ACHN (cell line): Measurements from ENCODE around the gene PRICKLE1.

ENCODE experiments used
- DNase-seq: peaks from one replicate; pipeline ENCODE4 v3.0.0-alpha.2; 2015
- in situ Hi-C: cut with HindIII; loops from 2 replicates; pipeline ENCODE4 v1.10.0; 2017; ENCODE audit warnings: low sequenced_read_pairs, low pct_ligation_motif_present, low pct_unique_long_range_greater_than_20kb

PRICKLE1 gene

GRCh38 chr12:42589465-42590329 is at the start of gene PRICKLE1:
PRICKLE1 (minus strand) TSS chr12:42589746; CDS start chr12:42472516, 117,230 bp downstream.
- in situ Hi-C loops = loop anchor here (25.0 kb wide), 1 partner anchor 373 kb away; no protein-coding TSS in a partner anchor
- DNase-seq = peak; percentile 81

- in situ Hi-C loops = no loop called here
- no peak for DNase-seq
Measured at GRCh38 chr12:42638697-42639096, 49.2 kb upstream of the PRICKLE1 start.

GRCh38 chr12:42638011-42638410 is 48.5 kb upstream of the PRICKLE1 start:
- DNase-seq = no peak
- in situ Hi-C loops = no loop called here

DNA sequence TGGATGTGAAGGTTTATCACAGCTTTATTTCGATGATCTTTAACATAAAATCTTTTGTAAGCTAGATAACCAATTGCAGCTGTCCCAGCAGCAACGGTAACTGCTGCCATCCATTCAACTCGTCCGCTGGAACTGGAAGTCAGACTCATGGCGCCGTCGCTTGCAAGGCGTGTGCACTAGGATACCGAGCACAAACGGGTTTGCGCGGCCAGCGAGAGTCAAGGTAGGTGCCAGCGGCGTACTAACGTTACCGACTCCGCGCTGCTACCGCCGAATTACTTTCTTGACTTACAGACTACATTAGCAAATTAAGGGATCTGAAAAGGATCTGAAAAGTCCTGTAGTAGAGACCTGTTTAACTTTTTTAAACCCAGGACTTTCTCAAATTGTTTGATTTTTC is 47.4 kb upstream of the PRICKLE1 start:
- DNase-seq = no peak
- in situ Hi-C loops = no loop called here

GRCh38 chr12:42633594-42633993 is 44.0 kb upstream of the PRICKLE1 start:
- in situ Hi-C loops = no loop called here
- DNase-seq = no peak

DNA sequence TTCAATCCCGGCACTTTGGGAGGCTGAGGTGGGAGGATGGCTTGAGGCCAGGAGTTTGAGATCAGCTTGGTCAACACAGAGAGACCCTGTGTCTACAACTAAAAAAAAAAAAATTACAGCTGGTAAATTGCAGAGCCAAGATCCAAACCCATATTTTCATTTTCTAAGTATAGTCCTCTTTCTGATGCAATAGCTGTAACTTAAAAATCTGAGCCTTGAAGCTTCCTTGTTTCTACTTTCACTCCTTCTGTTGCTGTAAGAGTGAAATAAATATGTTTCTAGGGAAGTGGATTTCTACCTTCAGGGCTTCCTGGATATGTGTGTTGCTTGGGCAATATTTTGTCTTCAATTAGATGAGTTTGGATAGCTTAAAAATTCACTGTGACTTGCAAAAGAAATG is 42.0 kb upstream of the PRICKLE1 start:
- in situ Hi-C loops = no loop called here
- DNase-seq = no peak

- DNase-seq = no peak
- in situ Hi-C loops = no loop called here
Measured at GRCh38 chr12:42630314-42630713, 40.8 kb upstream of the PRICKLE1 start.

DNA sequence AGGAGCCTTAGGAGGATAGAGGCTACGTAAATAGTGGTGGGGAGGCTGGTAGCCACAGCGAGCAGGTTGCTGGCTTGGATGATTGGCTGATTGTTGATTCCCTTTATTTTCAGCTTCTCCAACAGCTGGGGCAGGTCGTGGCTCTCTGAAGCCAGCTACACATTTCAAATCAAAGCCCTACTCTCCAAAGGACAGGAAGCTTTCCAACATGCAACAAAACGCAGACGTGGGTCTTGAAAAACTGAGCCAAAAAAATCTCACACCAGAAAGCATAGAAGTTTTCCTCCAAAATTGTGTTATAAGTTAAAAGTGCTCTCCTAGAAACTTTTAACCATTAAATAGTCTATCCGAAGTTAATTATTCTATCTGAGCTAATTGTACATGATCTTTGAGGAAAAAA is 37.6 kb upstream of the PRICKLE1 start:
- no peak for DNase-seq
- in situ Hi-C loops = no loop called here

DNA sequence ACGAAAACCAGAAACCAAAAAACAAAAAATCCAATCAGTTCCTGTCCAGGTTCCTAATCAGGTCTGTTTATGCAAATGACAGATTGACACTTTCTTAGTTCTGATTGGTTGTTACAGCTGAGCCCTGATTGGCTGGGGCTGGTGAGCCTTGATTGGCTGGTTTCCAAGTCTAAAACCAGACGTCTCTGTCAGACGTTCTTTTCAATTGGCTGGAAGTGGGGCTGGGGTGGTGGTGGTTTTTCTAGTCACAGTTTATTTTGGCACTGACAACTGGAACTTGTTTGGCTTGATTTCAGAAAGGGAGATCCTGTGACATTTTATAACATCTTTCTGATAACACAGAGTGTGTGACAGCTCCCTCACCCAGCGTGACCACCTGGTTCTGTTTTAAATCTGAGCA is 36.1 kb upstream of the PRICKLE1 start:
- no peak for DNase-seq
- in situ Hi-C loops = no loop called here

DNA sequence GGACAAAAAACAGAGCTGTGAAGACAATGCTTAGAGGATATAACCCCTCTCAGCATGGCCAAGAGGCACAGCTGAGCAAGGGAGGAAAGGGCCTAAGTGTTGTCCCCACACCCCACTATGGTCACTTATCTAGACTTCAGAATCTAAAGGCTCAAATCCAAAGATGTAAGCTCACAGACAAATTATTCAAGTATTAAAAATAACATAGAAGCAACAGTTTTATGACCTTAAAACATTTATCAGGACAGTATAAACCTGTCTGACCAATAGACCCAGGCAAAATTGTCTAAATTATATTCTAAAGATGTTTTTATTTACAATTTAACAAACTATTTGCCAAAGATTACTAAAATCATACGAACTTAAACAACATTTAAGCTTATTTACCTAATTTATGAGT is 28.1 kb upstream of the PRICKLE1 start:
- DNase-seq = peak; percentile 31
- in situ Hi-C loops = no loop called here

DNA sequence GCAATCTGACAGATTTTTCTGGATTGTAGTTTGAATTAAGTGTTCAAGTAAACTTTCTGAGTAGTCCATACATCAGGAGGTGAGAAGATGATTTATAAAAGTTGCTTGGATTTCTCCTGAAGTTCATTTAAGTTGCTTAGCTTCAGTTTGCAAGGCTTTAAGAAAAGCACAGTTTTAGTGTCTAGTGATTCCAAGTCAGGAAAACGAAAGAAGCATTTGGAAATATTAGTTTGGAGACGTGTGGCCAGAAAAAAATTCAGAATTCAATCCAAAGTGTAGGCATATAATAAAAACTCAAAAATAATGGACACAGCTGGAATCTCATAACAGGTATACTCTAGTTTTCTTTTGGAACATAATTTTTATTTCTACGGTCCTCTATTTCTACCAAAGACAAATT is 25.5 kb upstream of the PRICKLE1 start:
- in situ Hi-C loops = no loop called here
- DNase-seq = no peak

DNA sequence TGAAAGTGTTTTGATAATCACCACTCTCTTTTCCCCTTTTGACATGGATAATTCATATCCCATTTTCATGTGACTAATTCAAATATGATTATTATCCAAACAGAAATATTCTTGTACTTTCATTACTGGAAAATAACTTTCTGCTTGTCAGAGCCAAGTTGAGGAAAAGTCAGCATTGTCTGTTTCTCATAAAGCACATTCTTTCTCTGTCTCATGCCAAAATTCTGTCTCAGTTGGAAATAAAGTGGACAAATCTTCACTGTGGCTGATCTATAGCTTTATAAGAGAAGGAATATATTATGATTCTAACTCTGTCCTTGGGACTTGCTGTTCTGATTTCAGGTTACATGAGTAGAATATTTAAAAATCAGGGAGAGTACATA is 22.7 kb upstream of the PRICKLE1 start:
- in situ Hi-C loops = no loop called here
- DNase-seq = no peak

DNA sequence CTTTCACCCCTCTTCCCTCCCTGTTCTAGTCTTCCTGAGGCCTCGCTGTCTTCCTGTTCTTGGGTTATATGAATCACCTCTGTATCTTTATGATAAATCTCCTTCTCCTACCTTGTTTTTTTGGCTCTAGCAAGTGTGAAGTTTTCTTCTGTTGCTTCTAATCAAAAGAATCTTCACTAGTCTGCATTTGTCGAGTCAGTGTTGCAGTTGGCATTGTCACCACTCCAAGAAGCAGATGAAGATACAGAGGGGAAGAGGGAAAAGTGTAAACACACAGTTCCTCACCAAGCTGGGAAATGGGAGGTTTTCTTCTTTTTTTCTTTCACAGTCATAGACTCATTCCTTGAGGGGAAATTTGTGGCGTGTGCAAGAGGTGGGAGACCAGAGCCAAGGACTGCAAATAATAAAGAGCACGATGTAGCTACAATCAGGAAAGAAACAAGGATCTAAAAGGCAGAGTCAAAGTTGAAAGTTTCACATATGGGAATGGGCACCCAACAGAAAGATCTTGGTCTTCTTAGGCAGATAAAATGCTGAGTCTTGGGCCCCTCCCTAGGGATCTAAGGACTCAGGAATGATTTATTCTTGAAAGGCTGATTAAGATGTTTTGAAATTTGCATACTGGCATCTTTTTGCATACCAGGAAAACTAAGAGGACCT is 22.2 kb upstream of the PRICKLE1 start:
- no peak for DNase-seq
- in situ Hi-C loops = no loop called here

- DNase-seq = peak; percentile 28
- in situ Hi-C loops = no loop called here
Measured at GRCh38 chr12:42609605-42610004, 20.1 kb upstream of the PRICKLE1 start.

GRCh38 chr12:42608196-42608825 is 18.8 kb upstream of the PRICKLE1 start:
- no peak for DNase-seq
- in situ Hi-C loops = no loop called here

DNA sequence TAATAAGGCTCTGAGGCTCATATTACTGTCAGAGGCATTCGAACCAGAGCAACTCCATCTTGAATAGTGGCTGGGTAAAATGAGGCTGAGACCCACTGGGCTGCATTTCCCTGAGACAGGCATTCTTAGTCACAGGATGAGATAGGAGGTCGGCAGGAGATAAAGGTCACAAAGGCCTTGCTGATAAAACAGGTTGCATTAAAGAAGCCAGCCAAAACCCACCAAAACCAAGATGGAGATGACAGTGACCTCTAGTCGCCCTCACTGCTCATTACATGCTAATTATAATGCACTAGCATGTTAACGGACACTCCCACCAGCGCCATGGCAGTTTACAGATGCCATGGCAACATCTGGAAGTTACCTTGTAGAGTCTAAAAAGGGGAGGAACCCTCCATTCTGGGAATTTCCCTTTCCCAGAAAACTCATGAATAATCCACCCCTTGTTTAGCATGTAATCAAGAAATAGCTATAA is 18.1 kb upstream of the PRICKLE1 start:
- in situ Hi-C loops = no loop called here
- DNase-seq = no peak

- no peak for DNase-seq
- in situ Hi-C loops = no loop called here
Measured at GRCh38 chr12:42606471-42606870, 16.9 kb upstream of the PRICKLE1 start.

DNA sequence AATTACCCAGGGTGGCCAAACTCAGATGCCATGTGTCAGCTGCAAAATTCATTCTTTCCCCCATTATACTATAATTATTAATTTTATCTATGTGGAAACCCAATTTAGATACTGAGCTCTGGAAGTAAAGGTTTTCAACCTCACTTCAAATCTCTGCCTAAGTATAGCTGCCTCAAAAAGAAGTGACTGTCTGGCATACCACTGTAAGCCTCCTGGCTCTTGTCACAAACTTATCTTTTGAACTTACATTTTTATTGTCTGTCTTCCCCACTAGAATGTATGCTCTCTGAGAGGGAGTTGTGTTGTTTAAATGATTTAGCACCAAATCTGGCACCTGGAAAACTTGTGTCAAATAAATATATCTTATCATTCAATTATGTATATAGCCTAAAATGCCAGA is 16.1 kb upstream of the PRICKLE1 start:
- in situ Hi-C loops = no loop called here
- DNase-seq = no peak

DNA sequence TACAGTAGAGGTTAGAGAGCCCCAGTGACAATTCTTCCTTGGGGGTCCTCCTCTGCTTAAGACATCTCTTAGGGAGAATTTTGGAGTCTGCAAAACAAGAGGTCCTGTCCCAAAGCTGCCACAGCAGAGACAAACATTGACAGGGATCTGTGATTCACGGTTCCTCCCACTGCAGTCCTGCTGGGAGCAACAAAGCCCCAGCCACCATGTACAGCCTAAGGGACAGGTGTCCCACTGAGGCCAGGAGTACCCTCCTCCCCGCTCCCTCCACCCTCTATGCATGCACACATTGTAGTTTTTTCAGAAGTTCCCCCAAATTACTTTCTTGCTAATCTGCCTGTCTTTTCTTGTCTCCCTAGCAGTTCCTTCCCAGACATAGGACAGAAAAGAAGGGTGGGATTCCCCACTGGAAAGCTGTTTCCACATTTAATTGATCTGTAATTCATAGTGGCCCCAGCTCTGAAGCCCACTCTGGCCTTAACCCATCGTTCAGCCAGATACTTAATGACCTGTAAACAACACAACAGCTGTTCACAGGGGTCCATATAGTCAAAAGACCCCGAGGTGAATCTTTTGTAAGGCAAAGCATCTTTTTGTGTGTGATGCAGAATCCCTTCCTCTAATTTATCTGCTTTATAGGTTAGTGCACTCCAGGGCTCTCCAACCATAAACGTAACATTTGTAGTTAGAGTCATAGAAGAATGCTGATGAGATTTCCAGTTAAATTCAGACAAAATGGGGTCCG is 13.9 kb upstream of the PRICKLE1 start:
- in situ Hi-C loops = no loop called here
- no peak for DNase-seq
